GM12865 (cell line): ENCODE results near the gene PCNX1.

Source experiments
- DNase-seq: peaks from one replicate; pipeline ENCODE4 v3.0.0; 2010; ENCODE audit warnings: low read depth
- H3K4me3 ChIP-seq: 2 replicates; pipeline ENCODE4 v1.5.1; 2011; ENCODE audit warnings: mild to moderate bottlenecking, low read depth, low read length, control low read depth
- TF ChIP-seq, protein P1 (sequence below): IDR thresholded peaks from 2 replicates; pipeline ENCODE4 v1.5.1; 2011; ENCODE audit warnings: low read length, control low read depth, low read depth, inconsistent platforms; ENCODE audit not compliant: insufficient read depth; ENCODE audit errors: missing control alignments

PCNX1 gene

DNA sequence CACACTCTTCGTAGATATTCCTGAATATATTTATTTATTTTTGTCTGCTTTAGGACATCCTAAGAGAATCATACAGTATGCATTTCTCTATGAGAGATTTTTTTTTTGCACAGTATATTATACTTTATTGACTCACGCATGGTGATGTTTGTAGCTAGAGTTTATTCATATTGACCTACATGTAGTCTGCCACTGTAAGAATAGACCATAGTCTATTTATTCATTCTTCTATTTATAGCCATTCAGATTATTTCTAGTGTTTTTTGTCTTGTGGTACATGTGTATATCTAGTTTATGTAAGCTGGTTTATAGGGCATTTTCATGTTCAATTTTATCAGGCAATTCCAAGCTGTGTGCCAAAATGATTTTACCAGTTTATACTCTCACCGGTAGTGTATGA is 45.2 kb downstream of the PCNX1 start:
- TF ChIP-seq, protein P1, sequence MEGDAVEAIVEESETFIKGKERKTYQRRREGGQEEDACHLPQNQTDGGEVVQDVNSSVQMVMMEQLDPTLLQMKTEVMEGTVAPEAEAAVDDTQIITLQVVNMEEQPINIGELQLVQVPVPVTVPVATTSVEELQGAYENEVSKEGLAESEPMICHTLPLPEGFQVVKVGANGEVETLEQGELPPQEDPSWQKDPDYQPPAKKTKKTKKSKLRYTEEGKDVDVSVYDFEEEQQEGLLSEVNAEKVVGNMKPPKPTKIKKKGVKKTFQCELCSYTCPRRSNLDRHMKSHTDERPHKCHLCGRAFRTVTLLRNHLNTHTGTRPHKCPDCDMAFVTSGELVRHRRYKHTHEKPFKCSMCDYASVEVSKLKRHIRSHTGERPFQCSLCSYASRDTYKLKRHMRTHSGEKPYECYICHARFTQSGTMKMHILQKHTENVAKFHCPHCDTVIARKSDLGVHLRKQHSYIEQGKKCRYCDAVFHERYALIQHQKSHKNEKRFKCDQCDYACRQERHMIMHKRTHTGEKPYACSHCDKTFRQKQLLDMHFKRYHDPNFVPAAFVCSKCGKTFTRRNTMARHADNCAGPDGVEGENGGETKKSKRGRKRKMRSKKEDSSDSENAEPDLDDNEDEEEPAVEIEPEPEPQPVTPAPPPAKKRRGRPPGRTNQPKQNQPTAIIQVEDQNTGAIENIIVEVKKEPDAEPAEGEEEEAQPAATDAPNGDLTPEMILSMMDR: no peak
- H3K4me3 ChIP-seq: no peak overlapping the region
- no peak for DNase-seq

DNA sequence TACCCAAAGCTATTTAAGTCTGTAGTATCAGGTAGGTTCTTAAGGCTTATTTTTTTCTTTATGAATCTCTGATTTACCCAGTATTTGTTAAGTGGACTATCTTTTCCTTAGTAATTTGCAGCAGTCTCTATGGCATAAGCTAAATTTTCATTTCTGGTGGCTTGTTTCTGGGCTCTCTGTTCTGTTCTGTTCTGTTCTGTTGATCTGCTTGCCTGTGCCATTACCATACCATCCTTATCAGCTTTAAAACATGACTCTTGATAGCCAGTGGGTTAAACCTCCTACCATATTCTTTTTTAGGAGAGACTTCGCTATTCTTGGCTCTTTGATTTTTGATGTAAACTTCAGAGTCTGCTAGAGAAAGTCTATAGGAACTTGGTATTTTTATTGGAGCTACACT is 46.8 kb downstream of the PCNX1 start:
- no peak for DNase-seq
- H3K4me3 ChIP-seq: no peak overlapping the region
- TF ChIP-seq, protein P1: no peak

DNA sequence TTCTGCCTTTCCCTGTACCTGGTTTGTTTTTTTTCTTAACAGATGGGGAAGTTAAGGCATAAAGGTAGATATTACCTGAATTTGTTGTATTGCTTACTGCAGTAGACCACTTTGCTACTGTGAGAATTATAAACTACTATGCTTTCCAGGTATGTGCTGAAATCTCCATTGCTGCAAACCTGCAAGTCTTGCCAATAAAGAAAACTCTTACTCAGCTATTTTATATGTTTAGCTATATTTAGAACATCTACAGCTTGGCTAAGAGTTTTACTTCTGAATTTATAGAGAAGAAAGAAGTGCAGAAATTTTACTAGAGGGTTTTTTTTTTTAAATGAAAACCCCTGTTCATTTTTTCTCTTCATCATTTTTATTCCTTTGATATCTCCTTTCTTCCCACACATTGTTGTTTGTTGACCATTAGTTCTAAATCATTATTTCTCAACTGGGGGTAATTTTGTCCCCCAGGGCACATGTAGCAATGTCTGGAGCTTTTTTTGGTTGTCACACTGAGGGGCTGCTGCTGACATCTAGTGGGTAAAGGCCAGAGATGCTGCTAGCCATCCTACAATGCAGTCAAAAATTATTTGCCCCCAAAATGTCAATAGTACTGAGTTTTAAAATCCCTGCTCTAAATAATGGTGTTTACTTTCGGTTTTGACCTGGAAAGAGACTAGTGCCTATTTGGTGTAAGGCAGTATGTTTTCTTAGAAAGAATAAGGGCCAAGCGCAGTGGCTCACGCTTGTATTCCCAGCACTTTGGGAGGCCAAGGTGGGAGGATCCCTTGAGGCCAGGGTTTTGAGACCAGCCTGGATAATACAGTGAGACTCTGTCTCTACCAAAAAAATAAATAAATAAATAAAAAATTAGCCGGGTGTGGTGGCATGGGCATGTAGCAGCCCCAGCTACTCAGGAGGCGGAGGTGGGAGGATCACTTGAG is 48.6 kb downstream of the PCNX1 start:
- DNase-seq: peak; percentile 63
- TF ChIP-seq, protein P1: peak; percentile 63
- H3K4me3 ChIP-seq: no peak overlapping the region

DNA sequence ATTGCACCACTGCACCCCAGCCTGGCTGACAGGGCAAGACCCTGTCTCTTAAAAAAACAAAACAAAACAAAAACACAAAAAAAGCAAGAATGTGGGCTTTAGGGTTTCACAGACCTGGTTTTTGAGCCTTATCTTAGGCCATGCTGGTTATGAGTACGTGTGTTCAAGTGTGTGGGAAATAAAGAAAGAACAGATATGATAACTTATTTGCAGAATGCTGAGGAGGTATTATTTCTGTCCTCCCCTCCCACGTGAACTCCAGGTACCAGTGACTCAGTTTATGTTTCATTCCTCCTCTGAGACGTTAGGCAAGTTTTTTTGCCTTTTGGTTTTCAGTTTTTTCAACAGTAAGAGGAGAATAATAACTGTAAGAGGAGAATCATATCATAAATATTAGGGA is 49.3 kb downstream of the PCNX1 start:
- no peak overlapping the region for H3K4me3 ChIP-seq
- DNase-seq: no peak
- TF ChIP-seq, protein P1: no peak

DNA sequence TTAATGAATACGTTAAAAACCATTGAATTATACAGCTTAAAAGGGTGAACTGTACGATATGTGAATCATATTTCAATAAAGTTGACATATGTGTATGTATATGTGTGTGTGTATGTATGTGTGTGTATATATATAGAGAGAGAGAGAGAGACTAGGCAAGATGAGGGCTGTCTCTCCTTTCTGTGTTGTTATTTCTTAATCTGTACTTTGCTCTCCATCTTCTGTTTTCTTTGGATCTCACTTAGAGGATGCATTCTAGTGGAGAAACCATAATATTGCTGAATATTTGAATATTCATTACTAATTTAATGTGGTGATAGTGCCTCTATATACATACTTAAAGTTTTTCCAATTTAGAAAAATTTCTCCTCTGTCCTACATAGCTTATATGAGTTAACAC is 50.5 kb downstream of the PCNX1 start:
- H3K4me3 ChIP-seq: no peak overlapping the region
- TF ChIP-seq, protein P1: no peak
- DNase-seq: no peak

DNA sequence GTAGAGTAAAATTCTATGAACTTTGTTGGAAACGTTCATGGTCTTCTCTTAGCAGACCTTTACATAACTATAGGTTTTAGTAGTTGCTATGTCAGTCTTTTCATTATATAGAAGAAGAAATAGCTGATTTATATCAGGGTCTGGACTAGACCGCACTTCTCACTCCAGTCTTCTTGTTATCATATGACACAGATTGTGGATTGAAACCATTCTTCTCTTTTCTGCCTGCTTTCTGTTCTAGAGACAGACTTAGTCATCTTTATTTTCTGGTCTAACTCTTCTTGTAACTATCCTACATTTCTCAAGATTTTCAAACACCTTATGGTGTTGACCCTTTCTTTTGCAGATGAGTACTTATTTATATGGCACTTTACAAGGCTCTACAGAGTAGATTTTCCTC is 55.7 kb downstream of the PCNX1 start:
- TF ChIP-seq, protein P1: no peak
- DNase-seq: peak; percentile 14
- H3K4me3 ChIP-seq: no peak overlapping the region
